ENCODE data around the gene WFS1.

DNA sequence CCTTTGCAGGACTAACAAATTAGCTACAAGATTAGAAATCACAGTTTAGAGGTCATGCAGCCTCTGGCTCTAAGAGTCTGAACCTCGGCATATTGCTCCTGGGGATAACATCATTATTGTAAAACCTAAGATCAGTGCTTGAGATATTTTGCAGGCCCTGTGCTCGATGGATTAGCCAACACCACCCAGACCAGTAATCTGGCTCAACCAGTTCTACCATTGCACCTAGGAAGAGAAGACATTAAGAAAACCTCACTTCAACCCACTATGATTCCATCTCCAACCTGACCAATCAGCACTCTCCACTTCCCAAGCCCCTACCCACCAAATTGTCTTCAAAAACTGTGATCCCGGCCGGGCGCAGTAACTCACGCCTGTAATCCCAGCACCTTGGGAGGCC is 43.6 kb downstream of the WFS1 start:
- TF ChIP-seq FOXM1 (IDR thresholded peaks at IDR 0.05; ENCODE audit: low read depth) (no peak), SMC3 (IDR thresholded peaks at IDR 0.05; ENCODE audit: low read depth, low read length) (no peak), RAD21 (IDR thresholded peaks at IDR 0.05; ENCODE audit: low read length) (no peak)
- TF ChIP-seq, protein P1, sequence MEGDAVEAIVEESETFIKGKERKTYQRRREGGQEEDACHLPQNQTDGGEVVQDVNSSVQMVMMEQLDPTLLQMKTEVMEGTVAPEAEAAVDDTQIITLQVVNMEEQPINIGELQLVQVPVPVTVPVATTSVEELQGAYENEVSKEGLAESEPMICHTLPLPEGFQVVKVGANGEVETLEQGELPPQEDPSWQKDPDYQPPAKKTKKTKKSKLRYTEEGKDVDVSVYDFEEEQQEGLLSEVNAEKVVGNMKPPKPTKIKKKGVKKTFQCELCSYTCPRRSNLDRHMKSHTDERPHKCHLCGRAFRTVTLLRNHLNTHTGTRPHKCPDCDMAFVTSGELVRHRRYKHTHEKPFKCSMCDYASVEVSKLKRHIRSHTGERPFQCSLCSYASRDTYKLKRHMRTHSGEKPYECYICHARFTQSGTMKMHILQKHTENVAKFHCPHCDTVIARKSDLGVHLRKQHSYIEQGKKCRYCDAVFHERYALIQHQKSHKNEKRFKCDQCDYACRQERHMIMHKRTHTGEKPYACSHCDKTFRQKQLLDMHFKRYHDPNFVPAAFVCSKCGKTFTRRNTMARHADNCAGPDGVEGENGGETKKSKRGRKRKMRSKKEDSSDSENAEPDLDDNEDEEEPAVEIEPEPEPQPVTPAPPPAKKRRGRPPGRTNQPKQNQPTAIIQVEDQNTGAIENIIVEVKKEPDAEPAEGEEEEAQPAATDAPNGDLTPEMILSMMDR (IDR thresholded peaks at IDR 0.05), result no peak
